Cardiac septum (tissue), 1 donor: ENCODE results near the gene OLFML2B. TPM values are rescaled to one million over a fixed set of nuclear protein-coding genes. Genes with fewer than 3 reads are reported as not detected.

Source experiments
- total RNA-seq: library from RNA; stranded (reverse); fragmentation: NEBNext Ultra II Directional; extraction: Animal tissue kit (Norgen Biotek cat#: 25700); gene quantifications from one replicate; pipeline ENCODE4 v1.2.1, GENCODE V29; 2021
- donor health status: DM: no; HTN: no; CAD: no.

Gene OLFML2B
- total RNA-seq, 1 donor from 2014 or later = 6.4 TPM

Other genes starting within 250 kb of the OLFML2B start
- gene NOS1AP, start 45.8 kb upstream of the OLFML2B start, total RNA-seq = 2.0 TPM